HUES6 (cell line): Measurements from ENCODE around the gene ADAMTS13.
"Not testable (repeated sequence)": the region's sequence is repeated elsewhere in the genome, so short reads cannot be mapped to it uniquely, and the experiment has no call there.

Source experiments
- H3K27ac ChIP-seq: 2 replicates; pipeline ENCODE4 v1.7.0; 2013; ENCODE audit warnings: low read depth, mild to moderate bottlenecking, low read length, inconsistent platforms
- H3K27me3 ChIP-seq: 2 replicates; pipeline ENCODE4 v1.6.1; 2013; ENCODE audit warnings: low read length; ENCODE audit not compliant: control insufficient read depth, insufficient read depth
- H3K36me3 ChIP-seq: 2 replicates; pipeline ENCODE4 v1.6.1; 2013; ENCODE audit warnings: low read length; ENCODE audit not compliant: control insufficient read depth, insufficient read depth
- H3K4me1 ChIP-seq: 2 replicates; pipeline ENCODE4 v1.6.1; 2013; ENCODE audit warnings: low read length; ENCODE audit not compliant: control insufficient read depth, insufficient read depth
- H3K4me3 ChIP-seq: 2 replicates; pipeline ENCODE4 v1.5.1; 2013; ENCODE audit warnings: low read depth, low read length
- H3K9ac ChIP-seq: one replicate; pipeline ENCODE4 v1.6.1; 2013; ENCODE audit warnings: mild to moderate bottlenecking, low read length
- H3K9me3 ChIP-seq: 2 replicates; pipeline ENCODE4 v1.6.1; 2013; ENCODE audit warnings: low read depth, low read length; ENCODE audit not compliant: control insufficient read depth, insufficient read depth

Gene ADAMTS13

GRCh38 chr9:133421615-133422542 is at the start of gene ADAMTS13:
Gene ADAMTS13, plus strand, starts transcription at chr9:133422367. Its CDS starts 77 bp downstream, at chr9:133422444.
- peaks cover 6% of the 10 kb centered on the region; the same call in 1 of the 2 replicates for H3K36me3 ChIP-seq
- no peak within 1 kb of the TSS for H3K27ac ChIP-seq
- no peaks in the 10 kb centered on the region for H3K9me3 ChIP-seq
- no peak within 1 kb of the TSS for H3K4me3 ChIP-seq
- H3K27me3 ChIP-seq = no peaks in the 10 kb centered on the region
- H3K9ac ChIP-seq = no peak within 1 kb of the TSS
- H3K4me1 ChIP-seq = peaks cover 11% of the 10 kb centered on the region; the same call in 1 of the 2 replicates

- peak overlapping the region; percentile 94 for H3K9ac ChIP-seq
- H3K27ac ChIP-seq = peak overlapping the region; percentile 86; the same call in 1 of the 2 replicates
- H3K36me3 ChIP-seq = peaks cover 37% of the 10 kb centered on the region
- H3K27me3 ChIP-seq = peaks cover 12% of the 10 kb centered on the region; the same call in 1 of the 2 replicates
- H3K4me1 ChIP-seq = peaks cover 3% of the 10 kb centered on the region; the same call in 1 of the 2 replicates
- no peaks in the 10 kb centered on the region for H3K9me3 ChIP-seq
- peak overlapping the region; percentile 91 for H3K4me3 ChIP-seq
Measured at GRCh38 chr9:133374612-133375115, 47.5 kb upstream of the ADAMTS13 start.

- Histone ChIP-seq H3K27ac (peak overlapping the region; percentile 86), H3K4me3 (peak overlapping the region; percentile 91), H3K9ac (peak overlapping the region; percentile 94), H3K27me3 (peaks cover 12% of the 10 kb centered on the region; the same call in 1 of the 2 replicates), H3K36me3 (peaks cover 31% of the 10 kb centered on the region), H3K9me3 (no peaks in the 10 kb centered on the region), H3K4me1 (peaks cover 3% of the 10 kb centered on the region; the same call in 1 of the 2 replicates)
Measured at GRCh38 chr9:133375116-133375723, 46.9 kb upstream of the ADAMTS13 start.

- no peaks in the 10 kb centered on the region for H3K9me3 ChIP-seq
- peak within 1 kb of the TSS; percentile 91 for H3K4me3 ChIP-seq
- peak within 1 kb of the TSS; percentile 94 for H3K9ac ChIP-seq
- H3K27ac ChIP-seq = peak within 1 kb of the TSS; percentile 86
- peaks cover 3% of the 10 kb centered on the region; the same call in 1 of the 2 replicates for H3K4me1 ChIP-seq
- peaks cover 23% of the 10 kb centered on the region for H3K36me3 ChIP-seq
- H3K27me3 ChIP-seq = peaks cover 12% of the 10 kb centered on the region; the same call in 1 of the 2 replicates
Measured at GRCh38 chr9:133375724-133376654, 46.2 kb upstream of the ADAMTS13 start, which contains the start of the genes STKLD1 and SURF4. Gene STKLD1, plus strand, starts transcription at chr9:133376366. Its CDS starts 108 bp downstream, at chr9:133376474. Gene SURF4, minus strand, starts transcription at chr9:133376060. Its CDS starts 91 bp downstream, at chr9:133375969.

GRCh38 chr9:133377280-133377679 is 44.9 kb upstream of the ADAMTS13 start:
- not testable (repeated sequence) for H3K9ac ChIP-seq

GRCh38 chr9:133377721-133378216 is 44.4 kb upstream of the ADAMTS13 start:
- no peak overlapping the region for H3K9ac ChIP-seq
- H3K4me3 ChIP-seq = no peak overlapping the region
- no peak overlapping the region for H3K27ac ChIP-seq
- H3K4me1 ChIP-seq = peaks cover 3% of the 10 kb centered on the region; the same call in 1 of the 2 replicates
- peaks cover 6% of the 10 kb centered on the region for H3K36me3 ChIP-seq
- H3K27me3 ChIP-seq = peaks cover 12% of the 10 kb centered on the region; the same call in 1 of the 2 replicates
- peaks cover 2% of the 10 kb centered on the region; the same call in 1 of the 2 replicates for H3K9me3 ChIP-seq

More at GRCh38 chr9:133377280-133377679, 44.9 kb upstream of the ADAMTS13 start:
- H3K36me3 ChIP-seq = peaks cover 11% of the 10 kb centered on the region
- not testable (repeated sequence) for H3K9me3 ChIP-seq, H3K27ac ChIP-seq, H3K4me3 ChIP-seq, H3K4me1 ChIP-seq
- peaks cover 12% of the 10 kb centered on the region; the same call in 1 of the 2 replicates for H3K27me3 ChIP-seq

GRCh38 chr9:133378408-133378962 is 43.7 kb upstream of the ADAMTS13 start:
- no peak overlapping the region for H3K4me3 ChIP-seq
- H3K27me3 ChIP-seq = peaks cover 12% of the 10 kb centered on the region; the same call in 1 of the 2 replicates
- no peak overlapping the region for H3K9ac ChIP-seq

GRCh38 chr9:133379153-133380086 is 42.7 kb upstream of the ADAMTS13 start:
- Histone ChIP-seq H3K4me3 (no peak overlapping the region), H3K9ac (no peak overlapping the region), H3K4me1 (peaks cover 3% of the 10 kb centered on the region; the same call in 1 of the 2 replicates), H3K36me3 (no peaks in the 10 kb centered on the region), H3K27me3 (peaks cover 12% of the 10 kb centered on the region; the same call in 1 of the 2 replicates), H3K27ac (no peak overlapping the region), H3K9me3 (peaks cover 11% of the 10 kb centered on the region; the same call in 1 of the 2 replicates)

More at GRCh38 chr9:133378408-133378962, 43.7 kb upstream of the ADAMTS13 start:
- peaks cover 3% of the 10 kb centered on the region; the same call in 1 of the 2 replicates for H3K4me1 ChIP-seq
- H3K9me3 ChIP-seq = peaks cover 9% of the 10 kb centered on the region; the same call in 1 of the 2 replicates
- no peaks in the 10 kb centered on the region for H3K36me3 ChIP-seq
- no peak overlapping the region for H3K27ac ChIP-seq

GRCh38 chr9:133380734-133381133 is 41.4 kb upstream of the ADAMTS13 start:
- Histone ChIP-seq H3K36me3 (no peaks in the 10 kb centered on the region), H3K27me3 (peaks cover 12% of the 10 kb centered on the region; the same call in 1 of the 2 replicates), H3K4me3 (no peak overlapping the region), H3K9ac (no peak overlapping the region), H3K4me1 (peaks cover 3% of the 10 kb centered on the region; the same call in 1 of the 2 replicates), H3K27ac (no peak overlapping the region), H3K9me3 (peaks cover 11% of the 10 kb centered on the region; the same call in 1 of the 2 replicates)
